ENCODE results near the gene POLD1. TPM values are rescaled to one million over a fixed set of nuclear protein-coding genes. Genes with fewer than 3 reads are reported as not detected.
"Not testable (repeated sequence)": the region's sequence is repeated elsewhere in the genome, so short reads cannot be mapped to it uniquely, and the experiment has no call there.

POLD1 gene
- total RNA-seq, 1 donor from 2014 or later, result 18.9 TPM

- Histone ChIP-seq H3K4me1 (ENCODE audit: insufficient read depth, low read length) (peaks cover 11% of the 10 kb centered on the region), H3K79me2 (ENCODE audit: insufficient read depth, low read length) (peaks cover 33% of the 10 kb centered on the region), H3K9ac (ENCODE audit: low read length) (no peak overlapping the region), H4K20me1 (ENCODE audit: insufficient read depth, low read length) (no peaks in the 10 kb centered on the region), H2AFZ (ENCODE audit: low read depth, low read length) (no peak overlapping the region), H3K4me2 (ENCODE audit: low read length) (no peak overlapping the region), H3K27ac (ENCODE audit: low read depth, low read length) (no peak overlapping the region), H3K4me3 (ENCODE audit: insufficient read depth, low read depth, low read length) (no peak overlapping the region), H3K27me3 (ENCODE audit: insufficient read depth, low read length) (no peaks in the 10 kb centered on the region), H3K36me3 (ENCODE audit: insufficient read depth, low read length) (peaks cover 5% of the 10 kb centered on the region), H3K9me3 (ENCODE audit: insufficient read depth, low read depth, low read length) (no peaks in the 10 kb centered on the region)
- no peak for DNase-seq (ENCODE audit: low read depth)
- Mint-ChIP-seq H3K4me1 (ENCODE audit: low read depth, unreplicated experiment) (peaks cover 6% of the 10 kb centered on the region), H3K27ac (ENCODE audit: unreplicated experiment) (no peak overlapping the region), H3K27me3 (ENCODE audit: low read depth, unreplicated experiment) (no peaks in the 10 kb centered on the region), H3K36me3 (ENCODE audit: low read depth, unreplicated experiment) (peaks cover 9% of the 10 kb centered on the region), H3K4me3 (ENCODE audit: unreplicated experiment) (no peak overlapping the region), H3K9me3 (ENCODE audit: unreplicated experiment) (peaks cover 2% of the 10 kb centered on the region)
- FAIRE-seq, result no peak
- no peak for TF ChIP-seq CTCF (IDR thresholded peaks at IDR 0.05; ENCODE audit: insufficient read depth, low read depth, low read length)
- no peak for TF ChIP-seq EZH2 (IDR thresholded peaks at IDR 0.05; ENCODE audit: insufficient read depth, low read length)
Measured at GRCh38 chr19:50387868-50388245, 3.7 kb downstream of the POLD1 start.

GRCh38 chr19:50390295-50390694 is 6.1 kb downstream of the POLD1 start:
- DNase-seq (ENCODE audit: low read depth); H3K4me3 Mint-ChIP-seq (ENCODE audit: unreplicated experiment); H3K27ac Mint-ChIP-seq (ENCODE audit: unreplicated experiment); H4K20me1 ChIP-seq (ENCODE audit: insufficient read depth, low read length); H3K27ac ChIP-seq (ENCODE audit: low read depth, low read length); H3K4me1 Mint-ChIP-seq (ENCODE audit: low read depth, unreplicated experiment); H3K4me1 ChIP-seq (ENCODE audit: insufficient read depth, low read length); H3K9me3 ChIP-seq (ENCODE audit: insufficient read depth, low read depth, low read length); H3K9me3 Mint-ChIP-seq (ENCODE audit: unreplicated experiment); H3K27me3 Mint-ChIP-seq (ENCODE audit: low read depth, unreplicated experiment); H3K4me2 ChIP-seq (ENCODE audit: low read length); H3K9ac ChIP-seq (ENCODE audit: low read length); H3K36me3 ChIP-seq (ENCODE audit: insufficient read depth, low read length); H3K4me3 ChIP-seq (ENCODE audit: insufficient read depth, low read depth, low read length); H3K27me3 ChIP-seq (ENCODE audit: insufficient read depth, low read length); H2AFZ ChIP-seq (ENCODE audit: low read depth, low read length); FAIRE-seq; H3K36me3 Mint-ChIP-seq (ENCODE audit: low read depth, unreplicated experiment): not testable (repeated sequence)
- H3K79me2 ChIP-seq (ENCODE audit: insufficient read depth, low read length), result peaks cover 30% of the 10 kb centered on the region

GRCh38 chr19:50390952-50391351 is 6.8 kb downstream of the POLD1 start:
- H3K36me3 ChIP-seq (ENCODE audit: insufficient read depth, low read length); DNase-seq (ENCODE audit: low read depth); H3K27me3 Mint-ChIP-seq (ENCODE audit: low read depth, unreplicated experiment); H2AFZ ChIP-seq (ENCODE audit: low read depth, low read length); H3K4me2 ChIP-seq (ENCODE audit: low read length); H3K4me3 Mint-ChIP-seq (ENCODE audit: unreplicated experiment); FAIRE-seq; H3K36me3 Mint-ChIP-seq (ENCODE audit: low read depth, unreplicated experiment); H3K4me3 ChIP-seq (ENCODE audit: insufficient read depth, low read depth, low read length); H3K9ac ChIP-seq (ENCODE audit: low read length); H3K4me1 Mint-ChIP-seq (ENCODE audit: low read depth, unreplicated experiment); H3K9me3 Mint-ChIP-seq (ENCODE audit: unreplicated experiment); H3K27ac Mint-ChIP-seq (ENCODE audit: unreplicated experiment); H3K9me3 ChIP-seq (ENCODE audit: insufficient read depth, low read depth, low read length); H3K27ac ChIP-seq (ENCODE audit: low read depth, low read length); H4K20me1 ChIP-seq (ENCODE audit: insufficient read depth, low read length); H3K27me3 ChIP-seq (ENCODE audit: insufficient read depth, low read length); H3K4me1 ChIP-seq (ENCODE audit: insufficient read depth, low read length): not testable (repeated sequence)
- peaks cover 23% of the 10 kb centered on the region for H3K79me2 ChIP-seq (ENCODE audit: insufficient read depth, low read length)

- H3K79me2 ChIP-seq (ENCODE audit: insufficient read depth, low read length), result peaks cover 10% of the 10 kb centered on the region
- Mint-ChIP-seq H3K9me3 (ENCODE audit: unreplicated experiment) (peaks cover 2% of the 10 kb centered on the region), H3K27me3 (ENCODE audit: low read depth, unreplicated experiment) (no peaks in the 10 kb centered on the region)
Measured at GRCh38 chr19:50392759-50393158, 8.6 kb downstream of the POLD1 start.

More at GRCh38 chr19:50392759-50393158, 8.6 kb downstream of the POLD1 start:
- Mint-ChIP-seq H3K4me1 (ENCODE audit: low read depth, unreplicated experiment) (no peaks in the 10 kb centered on the region), H3K36me3 (ENCODE audit: low read depth, unreplicated experiment) (peaks cover 8% of the 10 kb centered on the region), H3K27ac (ENCODE audit: unreplicated experiment) (no peak overlapping the region), H3K4me3 (ENCODE audit: unreplicated experiment) (no peak overlapping the region)
- H3K9ac ChIP-seq (ENCODE audit: low read length), result no peak overlapping the region
- H3K9me3 ChIP-seq (ENCODE audit: insufficient read depth, low read depth, low read length), result no peaks in the 10 kb centered on the region
- no peak for DNase-seq (ENCODE audit: low read depth)
- H3K4me1 ChIP-seq (ENCODE audit: insufficient read depth, low read length), result no peaks in the 10 kb centered on the region
- no peak overlapping the region for H3K4me3 ChIP-seq (ENCODE audit: insufficient read depth, low read depth, low read length)
- no peak for TF ChIP-seq CTCF (IDR thresholded peaks at IDR 0.05; ENCODE audit: insufficient read depth, low read depth, low read length)
- no peak for TF ChIP-seq EZH2 (IDR thresholded peaks at IDR 0.05; ENCODE audit: insufficient read depth, low read length)
- no peak for FAIRE-seq
- no peak overlapping the region for H2AFZ ChIP-seq (ENCODE audit: low read depth, low read length)
- no peak overlapping the region for H3K4me2 ChIP-seq (ENCODE audit: low read length)
- no peak overlapping the region for H3K27ac ChIP-seq (ENCODE audit: low read depth, low read length)
- H3K27me3 ChIP-seq (ENCODE audit: insufficient read depth, low read length), result no peaks in the 10 kb centered on the region
- H3K36me3 ChIP-seq (ENCODE audit: insufficient read depth, low read length), result peaks cover 3% of the 10 kb centered on the region
- peaks cover 3% of the 10 kb centered on the region for H4K20me1 ChIP-seq (ENCODE audit: insufficient read depth, low read length)

All from astrocyte (in vitro differentiated cells and primary cell).